Measurements from ENCODE around the gene OTOGL.

GRCh38 chr12:80120994-80121393 is 21.7 kb downstream of the OTOGL start:
- TF ChIP-seq POLR2A (IDR thresholded peaks at IDR 0.05; ENCODE audit: extremely low read depth, insufficient read length), result no peak
- TF ChIP-seq, protein P1, sequence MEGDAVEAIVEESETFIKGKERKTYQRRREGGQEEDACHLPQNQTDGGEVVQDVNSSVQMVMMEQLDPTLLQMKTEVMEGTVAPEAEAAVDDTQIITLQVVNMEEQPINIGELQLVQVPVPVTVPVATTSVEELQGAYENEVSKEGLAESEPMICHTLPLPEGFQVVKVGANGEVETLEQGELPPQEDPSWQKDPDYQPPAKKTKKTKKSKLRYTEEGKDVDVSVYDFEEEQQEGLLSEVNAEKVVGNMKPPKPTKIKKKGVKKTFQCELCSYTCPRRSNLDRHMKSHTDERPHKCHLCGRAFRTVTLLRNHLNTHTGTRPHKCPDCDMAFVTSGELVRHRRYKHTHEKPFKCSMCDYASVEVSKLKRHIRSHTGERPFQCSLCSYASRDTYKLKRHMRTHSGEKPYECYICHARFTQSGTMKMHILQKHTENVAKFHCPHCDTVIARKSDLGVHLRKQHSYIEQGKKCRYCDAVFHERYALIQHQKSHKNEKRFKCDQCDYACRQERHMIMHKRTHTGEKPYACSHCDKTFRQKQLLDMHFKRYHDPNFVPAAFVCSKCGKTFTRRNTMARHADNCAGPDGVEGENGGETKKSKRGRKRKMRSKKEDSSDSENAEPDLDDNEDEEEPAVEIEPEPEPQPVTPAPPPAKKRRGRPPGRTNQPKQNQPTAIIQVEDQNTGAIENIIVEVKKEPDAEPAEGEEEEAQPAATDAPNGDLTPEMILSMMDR (IDR thresholded peaks at IDR 0.05; ENCODE audit: low read depth, low read length), result no peak
- TF ChIP-seq, protein P2, sequence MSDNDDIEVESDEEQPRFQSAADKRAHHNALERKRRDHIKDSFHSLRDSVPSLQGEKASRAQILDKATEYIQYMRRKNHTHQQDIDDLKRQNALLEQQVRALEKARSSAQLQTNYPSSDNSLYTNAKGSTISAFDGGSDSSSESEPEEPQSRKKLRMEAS (IDR thresholded peaks at IDR 0.05; ENCODE audit: low read depth, low read length), result no peak
